GM18520 (cell line): ENCODE data around the gene NBPF3.
"Not testable (repeated sequence)": the region's sequence is repeated elsewhere in the genome, so short reads cannot be mapped to it uniquely, and the experiment has no call there.

Source experiments
- ATAC-seq: cut with Tn5 transposase; IDR thresholded peaks from one replicate; pipeline ENCODE4 v1.9.1; 2021; ENCODE audit not compliant: unreplicated experiment

NBPF3 gene

GRCh38 chr1:21517161-21517589, 77.2 kb downstream of the NBPF3 start:
- ATAC-seq: no peak

- ATAC-seq: no peak
These were observed 77.9 kb downstream of the NBPF3 start for GRCh38 chr1:21517660-21518480.

- ATAC-seq: no peak
These were observed 79.0 kb downstream of the NBPF3 start for GRCh38 chr1:21518774-21519455.

- not testable (repeated sequence) for ATAC-seq
These were observed 79.6 kb downstream of the NBPF3 start for GRCh38 chr1:21519486-21520070.

GRCh38 chr1:21520899-21521716, 81.2 kb downstream of the NBPF3 start:
- ATAC-seq: no peak

- ATAC-seq: no peak
These were observed 81.8 kb downstream of the NBPF3 start for GRCh38 chr1:21521717-21522060.

- ATAC-seq: no peak
These were observed 82.6 kb downstream of the NBPF3 start for GRCh38 chr1:21522525-21523038.

GRCh38 chr1:21523297-21523813, 83.4 kb downstream of the NBPF3 start:
- ATAC-seq: no peak

GRCh38 chr1:21524220-21524619, 84.3 kb downstream of the NBPF3 start:
- no peak for ATAC-seq

- no peak for ATAC-seq
These were observed 84.9 kb downstream of the NBPF3 start for GRCh38 chr1:21524686-21525339.

GRCh38 chr1:21525340-21525717, 85.4 kb downstream of the NBPF3 start:
- ATAC-seq: no peak

GRCh38 chr1:21526441-21526840, 86.5 kb downstream of the NBPF3 start:
- no peak for ATAC-seq

- ATAC-seq: no peak
These were observed 90.6 kb downstream of the NBPF3 start for GRCh38 chr1:21530368-21531016.

- ATAC-seq: no peak
These were observed 91.3 kb downstream of the NBPF3 start for GRCh38 chr1:21531241-21531640.

GRCh38 chr1:21532496-21532895, 92.6 kb downstream of the NBPF3 start:
- no peak for ATAC-seq

- ATAC-seq: no peak
These were observed 93.1 kb downstream of the NBPF3 start for GRCh38 chr1:21532992-21533534.

- ATAC-seq: no peak
These were observed 94.2 kb downstream of the NBPF3 start for GRCh38 chr1:21534146-21534545.
